Karpas-422 (cell line): ENCODE measurements around the gene LAMTOR3. TPM values are rescaled to one million over a fixed set of nuclear protein-coding genes. Genes with fewer than 3 reads are reported as not detected.
A peak's percentile ranks its signal among the peaks of the same experiment; 100 is the strongest.

ENCODE experiments used
- DNase-seq: peaks from one replicate; pipeline ENCODE4 v3.0.0-alpha.2; 2015
- H2AFZ ChIP-seq: fragments of 200-600 bp; sonication (generic); 2 replicates; pipeline ENCODE4 v1.6.1; 2014; ENCODE audit warnings: antibody characterized with exemption, low read length, mixed read lengths
- H3K27ac ChIP-seq: fragments of 200-600 bp; sonication (generic); 2 replicates; pipeline ENCODE4 v1.5.1; 2014; ENCODE audit warnings: mild to moderate bottlenecking, low read length, moderate library complexity
- H3K27me3 ChIP-seq: fragments of 200-600 bp; sonication (generic); 2 replicates; pipeline ENCODE4 v1.6.1; 2014; ENCODE audit warnings: low read length, mixed read lengths
- H3K36me3 ChIP-seq: fragments of 200-600 bp; sonication (generic); 2 replicates; pipeline ENCODE4 v1.6.1; 2014; ENCODE audit warnings: low read length, mixed read lengths; ENCODE audit not compliant: insufficient read depth
- H3K4me1 ChIP-seq: fragments of 200-600 bp; sonication (generic); 2 replicates; pipeline ENCODE4 v1.6.1; 2014; ENCODE audit warnings: mild to moderate bottlenecking, low read length, mixed read lengths
- H3K4me2 ChIP-seq: fragments of 200-600 bp; sonication (generic); 2 replicates; pipeline ENCODE4 v1.6.1; 2014; ENCODE audit warnings: low read length, low read depth, mild to moderate bottlenecking; ENCODE audit not compliant: poor library complexity, severe bottlenecking
- H3K4me3 ChIP-seq: fragments of 200-600 bp; sonication (generic); 2 replicates; pipeline ENCODE4 v1.5.1; 2014; ENCODE audit warnings: mild to moderate bottlenecking, antibody characterized with exemption, low read length, mixed read lengths
- H3K79me2 ChIP-seq: fragments of 200-600 bp; sonication (generic); 2 replicates; pipeline ENCODE4 v1.6.1; 2014; ENCODE audit warnings: mild to moderate bottlenecking, low read length, mixed read lengths
- H3K9ac ChIP-seq: fragments of 200-600 bp; sonication (generic); 2 replicates; pipeline ENCODE4 v1.6.0; 2014; ENCODE audit warnings: low read length
- H3K9me2 ChIP-seq: fragments of 200-600 bp; sonication (generic), shearing (Covaris generic); replicated peaks from 2 replicates; pipeline ENCODE4 v1.6.0; 2014; ENCODE audit warnings: mild to moderate bottlenecking, low read length, moderate library complexity; ENCODE audit not compliant: insufficient read depth
- H3K9me3 ChIP-seq: fragments of 300-700, 200-600 bp; sonication (generic); 2 replicates; pipeline ENCODE4 v1.6.1; 2014; ENCODE audit warnings: low read length, mixed read lengths
- H4K20me1 ChIP-seq: fragments of 200-600 bp; sonication (generic); 2 replicates; pipeline ENCODE4 v1.6.1; 2014; ENCODE audit warnings: mild to moderate bottlenecking, antibody characterized with exemption, low read length, low read depth; ENCODE audit not compliant: insufficient read depth
- total RNA-seq: library from RNA; depleted of rRNA; stranded (reverse); fragments of >200 nt; shearing (Covaris generic); gene quantifications from 2 replicates; pipeline ENCODE4 v1.2.3, GENCODE V29; 2014; ENCODE audit warnings: low replicate concordance

LAMTOR3 gene
- total RNA-seq, 1 experiment from 2014 or later, result 59.9 TPM

GRCh38 chr4:99860521-99860920, 33.7 kb downstream of the LAMTOR3 start:
- DNase-seq, result no peak
- Histone ChIP-seq H3K4me2 (no peak overlapping the region), H3K27me3 (no peaks in the 10 kb centered on the region), H3K9me3 (no peaks in the 10 kb centered on the region), H3K9ac (no peak overlapping the region), H4K20me1 (no peaks in the 10 kb centered on the region), H3K4me3 (no peak overlapping the region), H3K27ac (no peak overlapping the region), H3K36me3 (peaks cover 35% of the 10 kb centered on the region; the same call in 1 of the 2 replicates), H3K9me2 (no peaks in the 10 kb centered on the region), H2AFZ (no peak overlapping the region), H3K4me1 (peaks cover 17% of the 10 kb centered on the region), H3K79me2 (peaks cover 19% of the 10 kb centered on the region)

- H3K9me3 ChIP-seq, result no peaks in the 10 kb centered on the region
- no peak overlapping the region for H3K4me3 ChIP-seq
- H2AFZ ChIP-seq, result no peak overlapping the region
- no peak for DNase-seq
- H3K27me3 ChIP-seq, result no peaks in the 10 kb centered on the region
- H3K27ac ChIP-seq, result no peak overlapping the region
- no peak overlapping the region for H3K4me2 ChIP-seq
- peaks cover 26% of the 10 kb centered on the region for H3K4me1 ChIP-seq
- H4K20me1 ChIP-seq, result no peaks in the 10 kb centered on the region
- H3K9ac ChIP-seq, result no peak overlapping the region
- peaks cover 19% of the 10 kb centered on the region for H3K79me2 ChIP-seq
- H3K9me2 ChIP-seq, result no peaks in the 10 kb centered on the region
- peaks cover 38% of the 10 kb centered on the region for H3K36me3 ChIP-seq
These were observed 34.6 kb downstream of the LAMTOR3 start for GRCh38 chr4:99859618-99860017.

GRCh38 chr4:99857307-99857706, 36.9 kb downstream of the LAMTOR3 start:
- Histone ChIP-seq H2AFZ (no peak overlapping the region), H3K27ac (no peak overlapping the region), H4K20me1 (no peaks in the 10 kb centered on the region), H3K27me3 (no peaks in the 10 kb centered on the region), H3K4me1 (peaks cover 33% of the 10 kb centered on the region), H3K36me3 (peaks cover 44% of the 10 kb centered on the region), H3K79me2 (peaks cover 19% of the 10 kb centered on the region), H3K4me3 (no peak overlapping the region), H3K9me3 (no peaks in the 10 kb centered on the region), H3K4me2 (no peak overlapping the region), H3K9ac (no peak overlapping the region), H3K9me2 (no peaks in the 10 kb centered on the region)
- DNase-seq, result no peak

GRCh38 chr4:99856166-99856565, 38.1 kb downstream of the LAMTOR3 start:
- peaks cover 15% of the 10 kb centered on the region for H3K79me2 ChIP-seq
- no peaks in the 10 kb centered on the region for H3K9me3 ChIP-seq
- no peaks in the 10 kb centered on the region for H3K27me3 ChIP-seq
- H4K20me1 ChIP-seq, result no peaks in the 10 kb centered on the region
- no peak overlapping the region for H3K9ac ChIP-seq
- H3K4me3 ChIP-seq, result no peak overlapping the region
- no peak overlapping the region for H2AFZ ChIP-seq
- H3K36me3 ChIP-seq, result peaks cover 39% of the 10 kb centered on the region
- no peaks in the 10 kb centered on the region for H3K9me2 ChIP-seq
- peak overlapping the region; percentile 71 for H3K27ac ChIP-seq
- H3K4me1 ChIP-seq, result peaks cover 34% of the 10 kb centered on the region
- no peak for DNase-seq
- peak overlapping the region; percentile 16 for H3K4me2 ChIP-seq

- H4K20me1 ChIP-seq, result no peaks in the 10 kb centered on the region
These were observed 38.5 kb downstream of the LAMTOR3 start for GRCh38 chr4:99855678-99856077.

GRCh38 chr4:99853999-99854398, 40.2 kb downstream of the LAMTOR3 start:
- DNase-seq, result no peak
- H3K79me2 ChIP-seq, result peaks cover 10% of the 10 kb centered on the region

More at GRCh38 chr4:99855678-99856077, 38.5 kb downstream of the LAMTOR3 start:
- peaks cover 39% of the 10 kb centered on the region for H3K4me1 ChIP-seq
- peak overlapping the region; percentile 71 for H3K27ac ChIP-seq
- H3K79me2 ChIP-seq, result peaks cover 15% of the 10 kb centered on the region
- H3K36me3 ChIP-seq, result peaks cover 34% of the 10 kb centered on the region
- no peaks in the 10 kb centered on the region for H3K27me3 ChIP-seq
- DNase-seq, result peak; percentile 74
- H3K4me2 ChIP-seq, result peak overlapping the region; percentile 16
- no peak overlapping the region for H2AFZ ChIP-seq
- H3K9me3 ChIP-seq, result no peaks in the 10 kb centered on the region
- H3K9ac ChIP-seq, result 0 out of 2 replicates have a peak overlapping the region, but pooled peaks have one; percentile 2
- no peaks in the 10 kb centered on the region for H3K9me2 ChIP-seq
- H3K4me3 ChIP-seq, result no peak overlapping the region

GRCh38 chr4:99853190-99853589, 41.0 kb downstream of the LAMTOR3 start:
- no peak overlapping the region for H3K9ac ChIP-seq
- peaks cover 30% of the 10 kb centered on the region for H3K4me1 ChIP-seq
- peaks cover 10% of the 10 kb centered on the region for H3K79me2 ChIP-seq
- no peak for DNase-seq
- H3K27me3 ChIP-seq, result no peaks in the 10 kb centered on the region
- no peaks in the 10 kb centered on the region for H4K20me1 ChIP-seq
- H3K36me3 ChIP-seq, result peaks cover 30% of the 10 kb centered on the region
- H3K27ac ChIP-seq, result no peak overlapping the region
- no peaks in the 10 kb centered on the region for H3K9me2 ChIP-seq
- H3K4me2 ChIP-seq, result no peak overlapping the region
- H3K4me3 ChIP-seq, result no peak overlapping the region
- no peaks in the 10 kb centered on the region for H3K9me3 ChIP-seq
- no peak overlapping the region for H2AFZ ChIP-seq

More at GRCh38 chr4:99853999-99854398, 40.2 kb downstream of the LAMTOR3 start:
- Histone ChIP-seq H3K36me3 (peaks cover 30% of the 10 kb centered on the region), H3K27ac (peak overlapping the region; percentile 71; the same call in 1 of the 2 replicates), H3K9me2 (no peaks in the 10 kb centered on the region), H3K9ac (no peak overlapping the region), H3K9me3 (no peaks in the 10 kb centered on the region), H3K4me1 (peaks cover 31% of the 10 kb centered on the region), H2AFZ (no peak overlapping the region), H3K4me3 (no peak overlapping the region), H3K4me2 (no peak overlapping the region), H4K20me1 (no peaks in the 10 kb centered on the region), H3K27me3 (no peaks in the 10 kb centered on the region)

- no peaks in the 10 kb centered on the region for H3K9me2 ChIP-seq
- H3K9me3 ChIP-seq, result no peaks in the 10 kb centered on the region
- H2AFZ ChIP-seq, result no peak overlapping the region
- peaks cover 30% of the 10 kb centered on the region for H3K36me3 ChIP-seq
- H3K79me2 ChIP-seq, result peaks cover 5% of the 10 kb centered on the region
- H3K9ac ChIP-seq, result no peak overlapping the region
- H3K27me3 ChIP-seq, result no peaks in the 10 kb centered on the region
- no peak overlapping the region for H3K4me2 ChIP-seq
- no peaks in the 10 kb centered on the region for H4K20me1 ChIP-seq
- no peak overlapping the region for H3K27ac ChIP-seq
- H3K4me1 ChIP-seq, result peaks cover 33% of the 10 kb centered on the region
- DNase-seq, result no peak
- no peak overlapping the region for H3K4me3 ChIP-seq
These were observed 42.0 kb downstream of the LAMTOR3 start for GRCh38 chr4:99852199-99852749.
